Prostate gland (tissue), 2 donors: Measurements from ENCODE around the gene VPS26C. TPM values are rescaled to one million over a fixed set of nuclear protein-coding genes. Genes with fewer than 3 reads are reported as not detected.
"Not testable (repeated sequence)": the region's sequence is repeated elsewhere in the genome, so short reads cannot be mapped to it uniquely, and the experiment has no call there.

Experiments
- DNase-seq: peaks from one replicate; pipeline ENCODE4 v3.0.0-alpha.2; 2019; ENCODE audit warnings: low spot score
- H3K27ac ChIP-seq, 2 donors: fragments of 200-600 bp; sonication (generic); 2 replicates each; pipeline ENCODE4 v1.5.1; 2017 to 2019
- H3K27me3 ChIP-seq: fragments of 200-600 bp; sonication (generic); replicated peaks from 2 replicates; pipeline ENCODE4 v1.5.1; 2019; ENCODE audit not compliant: insufficient read depth
- H3K36me3 ChIP-seq, 2 donors: fragments of 200-600 bp; sonication (generic); 1 replicate in 1 of 2; 2 replicates in 1 of 2; pipeline versions ENCODE4 v1.5.1 to v1.8.1; 2017 to 2019
- H3K4me1 ChIP-seq: fragments of 200-600 bp; sonication (generic); replicated peaks from 2 replicates; pipeline ENCODE4 v1.5.1; 2019
- H3K4me3 ChIP-seq, 2 donors: fragments of 200-600 bp; sonication (generic); 2 replicates each; pipeline ENCODE4 v1.5.1; 2017 to 2019
- H3K9me3 ChIP-seq: fragments of 200-600 bp; sonication (generic); 2 replicates; pipeline ENCODE4 v1.5.1; 2017
- CTCF ChIP-seq, 4 experiments: fragments of 200-600 bp in 2 of 4; fragments of 450-650 bp in 2 of 4; sonication (generic) in 2 of 4; IDR thresholded peaks; 1 replicate in 3 of 4; 2 replicates in 1 of 4; pipeline ENCODE4 v1.5.1; 2016 to 2019; ENCODE audit warnings: antibody characterized with exemption in 4 of 4, mild to moderate bottlenecking in 2 of 4, moderate library complexity in 2 of 4
- POLR2A ChIP-seq: fragments of 450-650 bp; IDR thresholded peaks from one replicate; pipeline ENCODE4 v1.6.1; 2016; ENCODE audit warnings: antibody characterized with exemption, mild to moderate bottlenecking
- POLR2AphosphoS5 ChIP-seq: sonication (generic); formaldehyde crosslinking; IDR thresholded peaks from one replicate; pipeline ENCODE4 v1.6.1; 2017; ENCODE audit warnings: antibody characterized with exemption
- WGBS: methylation state at CpG from one replicate; pipeline ENCODE4 v1.1.5; 2018; 5-methylcytosine and 5-hydroxymethylcytosine counted together
- intact Hi-C: fragments of 100-400 bp; cut with DNase I; formaldehyde crosslinking; loops from one replicate; pipeline ENCODE4 v1.14.2; 2022
- total RNA-seq, 2 donors: library from RNA; depleted of rRNA; stranded (reverse); fragments of >200 nt; gene quantifications; one replicate each; pipeline ENCODE4 v1.1.0, GENCODE V29; 2016

Gene VPS26C
- total RNA-seq, 2 donors from 2014 or later, result 36.8 to 46.1 TPM

GRCh38 chr21:37292941-37293340 is 25.8 kb upstream of the VPS26C start:
- intact Hi-C loops, result no loop called here
- no peak for DNase-seq
- no peaks in the 10 kb centered on the region for H3K9me3 ChIP-seq
- WGBS, result 40% methylated on average over 3 of the region's 3 CpGs
- no peaks in the 10 kb centered on the region for H3K27me3 ChIP-seq
- H3K36me3 ChIP-seq, result no peaks in the 10 kb centered on the region
- TF ChIP-seq POLR2AphosphoS5 (no peak), POLR2A (no peak), CTCF (IDR thresholded peaks at IDR 0.05) (no peak)
- no peak overlapping the region for H3K4me3 ChIP-seq
- no peaks in the 10 kb centered on the region for H3K4me1 ChIP-seq
- no peak overlapping the region for H3K27ac ChIP-seq

GRCh38 chr21:37292041-37292440 is 24.9 kb upstream of the VPS26C start:
- no peaks in the 10 kb centered on the region for H3K36me3 ChIP-seq
- no peaks in the 10 kb centered on the region for H3K4me1 ChIP-seq
- H3K4me3 ChIP-seq, result no peak overlapping the region
- WGBS, result 36% methylated on average over 1 of the region's 1 CpG
- no peak overlapping the region for H3K27ac ChIP-seq
- intact Hi-C loops, result no loop called here
- no peaks in the 10 kb centered on the region for H3K27me3 ChIP-seq
- TF ChIP-seq POLR2AphosphoS5 (no peak), POLR2A (no peak), CTCF (IDR thresholded peaks at IDR 0.05) (no peak)
- H3K9me3 ChIP-seq, result no peaks in the 10 kb centered on the region
- DNase-seq, result no peak

GRCh38 chr21:37283191-37283710 is 16.1 kb upstream of the VPS26C start:
- H3K9me3 ChIP-seq, H3K27me3 ChIP-seq, DNase-seq, H3K27ac ChIP-seq, H3K4me1 ChIP-seq, intact Hi-C loops, H3K4me3 ChIP-seq, H3K36me3 ChIP-seq: not testable (repeated sequence)
- WGBS, result 98% methylated on average over 31 of the region's 38 CpGs

GRCh38 chr21:37282602-37283001 is 15.5 kb upstream of the VPS26C start:
- H3K27me3 ChIP-seq, H3K4me1 ChIP-seq, H3K36me3 ChIP-seq, H3K27ac ChIP-seq, DNase-seq, intact Hi-C loops, H3K9me3 ChIP-seq, H3K4me3 ChIP-seq: not testable (repeated sequence)
- 61% methylated on average over 10 of the region's 10 CpGs for WGBS

- Histone ChIP-seq H3K4me3 (no peak overlapping the region), H3K36me3 (no peaks in the 10 kb centered on the region)
- intact Hi-C loops, result no loop called here
These were observed 14.9 kb upstream of the VPS26C start for GRCh38 chr21:37281993-37282392.

More at GRCh38 chr21:37281993-37282392, 14.9 kb upstream of the VPS26C start:
- no peaks in the 10 kb centered on the region for H3K4me1 ChIP-seq
- 30% methylated on average over 14 of the region's 16 CpGs for WGBS
- TF ChIP-seq CTCF (IDR thresholded peaks at IDR 0.05) (no peak), POLR2A (no peak)
- no peak overlapping the region for H3K27ac ChIP-seq
- no peaks in the 10 kb centered on the region for H3K27me3 ChIP-seq
- peak; percentile 7 for DNase-seq
- no peaks in the 10 kb centered on the region for H3K9me3 ChIP-seq
